Measurements from ENCODE around the gene IRX4. TPM values are rescaled to one million over a fixed set of nuclear protein-coding genes. Genes with fewer than 3 reads are reported as not detected.

Gene IRX4
- total RNA-seq, 2 donors from 2014 or later = not detected

GRCh38 chr5:1856596-1857255, 26.0 kb downstream of the IRX4 start:
- DNase-seq (no peak), ATAC-seq (no peak)
- Histone ChIP-seq H3K9me3 (no peaks in the 10 kb centered on the region), H3K27me3 (no peaks in the 10 kb centered on the region), H3K27ac (no peak overlapping the region), H3K36me3 (replicated peaks in 1 of 2; ENCODE audit: insufficient read depth in 1 of 2, low read depth in 2 of 2) (no peaks in the 10 kb centered on the region), H3K4me1 (no peaks in the 10 kb centered on the region), H3K4me3 (no peak overlapping the region)
- 33 to 67% methylated on average over 1 to 34 of the region's 49 CpGs for WGBS, 2 donors
- TF ChIP-seq POLR2A (IDR thresholded peaks at IDR 0.05) = no peak
- TF ChIP-seq, protein P1, sequence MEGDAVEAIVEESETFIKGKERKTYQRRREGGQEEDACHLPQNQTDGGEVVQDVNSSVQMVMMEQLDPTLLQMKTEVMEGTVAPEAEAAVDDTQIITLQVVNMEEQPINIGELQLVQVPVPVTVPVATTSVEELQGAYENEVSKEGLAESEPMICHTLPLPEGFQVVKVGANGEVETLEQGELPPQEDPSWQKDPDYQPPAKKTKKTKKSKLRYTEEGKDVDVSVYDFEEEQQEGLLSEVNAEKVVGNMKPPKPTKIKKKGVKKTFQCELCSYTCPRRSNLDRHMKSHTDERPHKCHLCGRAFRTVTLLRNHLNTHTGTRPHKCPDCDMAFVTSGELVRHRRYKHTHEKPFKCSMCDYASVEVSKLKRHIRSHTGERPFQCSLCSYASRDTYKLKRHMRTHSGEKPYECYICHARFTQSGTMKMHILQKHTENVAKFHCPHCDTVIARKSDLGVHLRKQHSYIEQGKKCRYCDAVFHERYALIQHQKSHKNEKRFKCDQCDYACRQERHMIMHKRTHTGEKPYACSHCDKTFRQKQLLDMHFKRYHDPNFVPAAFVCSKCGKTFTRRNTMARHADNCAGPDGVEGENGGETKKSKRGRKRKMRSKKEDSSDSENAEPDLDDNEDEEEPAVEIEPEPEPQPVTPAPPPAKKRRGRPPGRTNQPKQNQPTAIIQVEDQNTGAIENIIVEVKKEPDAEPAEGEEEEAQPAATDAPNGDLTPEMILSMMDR (IDR thresholded peaks at IDR 0.05) = no peak
- intact Hi-C loops (cut with DNase I) = no loop called here

GRCh38 chr5:1855596-1855995, 27.1 kb downstream of the IRX4 start:
- no peak overlapping the region for H3K4me3 ChIP-seq
- TF ChIP-seq POLR2A (IDR thresholded peaks at IDR 0.05) = no peak
- TF ChIP-seq, protein P1 (IDR thresholded peaks at IDR 0.05) = no peak
- H3K27ac ChIP-seq = no peak overlapping the region
- H3K4me1 ChIP-seq = no peaks in the 10 kb centered on the region
- intact Hi-C loops (cut with DNase I) = no loop called here
- no peaks in the 10 kb centered on the region for H3K27me3 ChIP-seq
- H3K36me3 ChIP-seq (replicated peaks in 1 of 2; ENCODE audit: insufficient read depth in 1 of 2, low read depth in 2 of 2) = no peaks in the 10 kb centered on the region
- WGBS, 2 donors = 61 to 64% methylated on average over 13 to 17 of the region's 17 CpGs
- H3K9me3 ChIP-seq = no peaks in the 10 kb centered on the region
- DNase-seq (no peak), ATAC-seq (no peak)

DNA sequence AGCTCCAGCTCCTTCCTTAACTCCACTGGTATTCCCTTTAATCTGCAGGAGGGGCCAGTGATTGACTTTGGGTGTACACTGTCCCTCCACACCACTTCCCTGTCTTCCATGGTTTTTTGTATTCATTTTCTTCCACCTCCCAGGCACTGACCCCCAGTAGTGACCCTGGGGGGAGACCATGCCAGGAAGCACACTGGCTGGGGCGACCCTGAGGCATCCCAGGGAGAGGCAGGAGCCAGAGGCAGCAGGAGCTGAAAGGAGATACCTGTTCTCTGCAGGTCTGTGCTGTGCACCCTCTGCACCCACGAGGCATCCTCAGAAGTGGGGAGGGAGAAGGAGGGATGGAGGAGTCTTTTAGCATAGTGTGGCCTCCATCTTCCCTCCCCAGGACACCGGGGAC, 27.6 kb downstream of the IRX4 start:
- H3K36me3 ChIP-seq (replicated peaks in 1 of 2; ENCODE audit: insufficient read depth in 1 of 2, low read depth in 2 of 2) = no peaks in the 10 kb centered on the region
- 0 to 27% methylated on average over 1 to 3 of the region's 3 CpGs for whole genome bisulfite sequencing, 2 donors
- H3K9me3 ChIP-seq = no peaks in the 10 kb centered on the region
- intact Hi-C loops (cut with DNase I) = no loop called here
- H3K27ac ChIP-seq = no peak overlapping the region
- ATAC-seq = no peak
- no peak overlapping the region for H3K4me3 ChIP-seq
- DNase-seq = no peak
- H3K4me1 ChIP-seq = no peaks in the 10 kb centered on the region
- TF ChIP-seq POLR2A (IDR thresholded peaks at IDR 0.05) = no peak
- H3K27me3 ChIP-seq = no peaks in the 10 kb centered on the region

- no peak for DNase-seq
- Histone ChIP-seq H3K9me3 (no peaks in the 10 kb centered on the region), H3K4me1 (no peaks in the 10 kb centered on the region), H3K27ac (no peak overlapping the region), H3K27me3 (no peaks in the 10 kb centered on the region), H3K4me3 (no peak overlapping the region), H3K36me3 (replicated peaks in 1 of 2; ENCODE audit: insufficient read depth in 1 of 2, low read depth in 2 of 2) (no peaks in the 10 kb centered on the region)
- no peak for ATAC-seq
- TF ChIP-seq POLR2A (IDR thresholded peaks at IDR 0.05) = no peak
- TF ChIP-seq, protein P1 (IDR thresholded peaks at IDR 0.05) = no peak
- intact Hi-C loops (cut with DNase I) = no loop called here
- 57 to 66% methylated on average over 7 to 8 of the region's 8 CpGs for WGBS, 2 donors
These were observed 29.2 kb downstream of the IRX4 start for GRCh38 chr5:1853531-1853930.

- H3K4me3 ChIP-seq = no peak overlapping the region
- no peaks in the 10 kb centered on the region for H3K36me3 ChIP-seq (replicated peaks in 1 of 2; ENCODE audit: insufficient read depth in 1 of 2, low read depth in 2 of 2)
- no peaks in the 10 kb centered on the region for H3K9me3 ChIP-seq
- H3K27ac ChIP-seq = no peak overlapping the region
- ATAC-seq = no peak
- TF ChIP-seq POLR2A (IDR thresholded peaks at IDR 0.05) = no peak
- TF ChIP-seq, protein P1 (IDR thresholded peaks at IDR 0.05) = no peak
- 56 to 66% methylated on average over 2 to 19 of the region's 23 CpGs for WGBS, 2 donors
- no peaks in the 10 kb centered on the region for H3K27me3 ChIP-seq
- intact Hi-C loops (cut with DNase I) = no loop called here
- H3K4me1 ChIP-seq = no peaks in the 10 kb centered on the region
- DNase-seq = no peak
These were observed 30.3 kb downstream of the IRX4 start for GRCh38 chr5:1852324-1852947.
